ENCODE data around the gene NALCN. TPM values are rescaled to one million over a fixed set of nuclear protein-coding genes. Genes with fewer than 3 reads are reported as not detected.

The NALCN gene
- total and polyA plus RNA-seq, 2 of the 8 experiments (the other 6 are each of a cell fraction or from before 2014, with no cell fraction given) = 0.26 to 0.54 TPM

GRCh38 chr13:101425156-101425471 lies 8.8 kb upstream of the NALCN start:
- H2BK120ac ChIP-seq (replicated peaks; ENCODE audit: low read depth, low read length) = no peak overlapping the region
- WGBS, 2 experiments (ENCODE audit: extremely low coverage in 1 of 2, insufficient coverage in 1 of 2, insufficient read length in 1 of 2, insufficient replicate concordance in 2 of 2, low coverage in 1 of 2, low lambda C conversion rate in 2 of 2, missing lambda C conversion rate in 1 of 2) = 95% methylated on average over 3 of the region's 3 CpGs; no CpG with 5 or more reads in 1 of the 2 experiments
- H2AK5ac ChIP-seq (ENCODE audit: low read depth, low read length) = no peak overlapping the region
- no peak overlapping the region for H3K23ac ChIP-seq (ENCODE audit: insufficient read length)
- H3K36me3 ChIP-seq (ENCODE audit: control insufficient read depth in 2 of 4, insufficient read depth in 4 of 4, low read length in 3 of 4) = no peaks in the 10 kb centered on the region
- H3K18ac ChIP-seq (ENCODE audit: extremely low read depth, low read length) = no peak overlapping the region
- no peak overlapping the region for H4K91ac ChIP-seq (replicated peaks; ENCODE audit: insufficient read length, low read length)
- no peaks in the 10 kb centered on the region for H3K9me3 ChIP-seq (ENCODE audit: insufficient read depth in 2 of 2, low read depth in 1 of 2, low read length in 1 of 2)
- H3K27me3 ChIP-seq (replicated peaks in 1 of 4; ENCODE audit: control insufficient read depth in 3 of 4, extremely low read depth in 1 of 4, insufficient read depth in 3 of 4, low read length in 3 of 4) = no peaks in the 10 kb centered on the region
- no peak overlapping the region for H4K8ac ChIP-seq (ENCODE audit: extremely low read depth, insufficient read depth, low read length)
- no peak overlapping the region for H3K27ac ChIP-seq (ENCODE audit: low read depth, low read length)
- no peaks in the 10 kb centered on the region for H3K79me2 ChIP-seq (ENCODE audit: control insufficient read depth in 1 of 2, insufficient read depth in 2 of 2, low read length in 2 of 2)
- no peaks in the 10 kb centered on the region for H3K4me1 ChIP-seq (replicated peaks in 1 of 4; ENCODE audit: control insufficient read depth in 3 of 4, insufficient read depth in 4 of 4, low read length in 3 of 4)
- H3K9ac ChIP-seq (replicated peaks in 1 of 4; ENCODE audit: extremely low read depth in 1 of 4, low read depth in 3 of 4, low read length in 3 of 4) = no peak overlapping the region
- no peak overlapping the region for H2BK5ac ChIP-seq (ENCODE audit: low read depth, low read length)
- H3K4me2 ChIP-seq (ENCODE audit: insufficient read depth in 1 of 2, low read depth in 2 of 2, low read length in 2 of 2) = no peak overlapping the region
- no peak overlapping the region for H4K5ac ChIP-seq (ENCODE audit: insufficient read length, low read depth, low read length)
- no peak overlapping the region for H2BK12ac ChIP-seq (ENCODE audit: low read depth, low read length)
- TF ChIP-seq JUN (IDR thresholded peaks at IDR 0.05; ENCODE audit: low read depth, low read length) (no peak), JUND (IDR thresholded peaks at IDR 0.05; ENCODE audit: low read length) (no peak), RBBP5 (IDR thresholded peaks at IDR 0.05; ENCODE audit: borderline replicate concordance, low read depth, low read length) (no peak), CHD2 (IDR thresholded peaks at IDR 0.05; ENCODE audit: low read length) (no peak), POLR2AphosphoS5 (IDR thresholded peaks at IDR 0.05; ENCODE audit: low read depth, low read length) (no peak)
- POLR2A ChIA-PET (ENCODE audit: partially characterized antibody) = no interaction called here
- H3K4me3 ChIP-seq (ENCODE audit: extremely low read depth in 1 of 4, insufficient read depth in 2 of 4, low read depth in 3 of 4, low read length in 4 of 4) = no peak overlapping the region
- DNase-seq (ENCODE audit: low read depth in 1 of 2, low spot score in 2 of 2) (no peak), FAIRE-seq (no peak)
- H3K14ac ChIP-seq (ENCODE audit: insufficient read length) = no peak overlapping the region
- H2BK15ac ChIP-seq (ENCODE audit: low read length) = no peak overlapping the region
- H2AFZ ChIP-seq (ENCODE audit: low read length) = no peak overlapping the region
- H3K56ac ChIP-seq (replicated peaks; ENCODE audit: insufficient read length, low read depth, low read length) = no peak overlapping the region
- no peak overlapping the region for H3K4ac ChIP-seq (replicated peaks; ENCODE audit: insufficient read length, low read depth, low read length)
- H2BK20ac ChIP-seq (ENCODE audit: low read length) = no peak overlapping the region
- H3K23me2 ChIP-seq (ENCODE audit: low read depth, low read length) = 0 out of 2 replicates have a peak, but pooled peaks cover 1% of the 10 kb centered on the region
- CTCF ChIA-PET (ENCODE audit: partially characterized antibody) = no interaction called here
- H3K79me1 ChIP-seq (ENCODE audit: low read depth, low read length) = no peaks in the 10 kb centered on the region
- H4K20me1 ChIP-seq (replicated peaks in 1 of 2; ENCODE audit: control insufficient read depth in 1 of 2, insufficient read depth in 2 of 2, low read length in 2 of 2) = no peaks in the 10 kb centered on the region

Measured in H1 (cell line).